Ureter (tissue), 1 donor: ENCODE results near the gene KCNAB1. TPM values are rescaled to one million over a fixed set of nuclear protein-coding genes. Genes with fewer than 3 reads are reported as not detected.

Experiments used
- DNase-seq: peaks from one replicate; pipeline ENCODE4 v3.0.0-alpha.2; 2020; ENCODE audit warnings: low spot score
- total RNA-seq: library from RNA; stranded (reverse); gene quantifications from one replicate; pipeline ENCODE4 v1.2.4, GENCODE V29; 2023
- donor health status: DM: yes; HTN: yes; CAD: no.

The KCNAB1 gene
- total RNA-seq, 1 donor from 2014 or later: 9.1 TPM

GRCh38 chr3:156317462-156318074, 197.2 kb downstream of the KCNAB1 start:
- DNase-seq: no peak

- no peak for DNase-seq
Observed at GRCh38 chr3:156321945-156322344, 201.6 kb downstream of the KCNAB1 start.

GRCh38 chr3:156323466-156323865, 203.1 kb downstream of the KCNAB1 start:
- DNase-seq: no peak

GRCh38 chr3:156330415-156330814, 210.0 kb downstream of the KCNAB1 start:
- no peak for DNase-seq

GRCh38 chr3:156332304-156332703, 211.9 kb downstream of the KCNAB1 start:
- DNase-seq: no peak

- DNase-seq: no peak
Observed at GRCh38 chr3:156334841-156335545, 214.6 kb downstream of the KCNAB1 start.

GRCh38 chr3:156339491-156339890, 219.1 kb downstream of the KCNAB1 start:
- no peak for DNase-seq

- no peak for DNase-seq
Observed at GRCh38 chr3:156341332-156341731, 221.0 kb downstream of the KCNAB1 start.

- no peak for DNase-seq
Observed at GRCh38 chr3:156341831-156342416, 221.5 kb downstream of the KCNAB1 start.

GRCh38 chr3:156344215-156344614, 223.8 kb downstream of the KCNAB1 start:
- no peak for DNase-seq

GRCh38 chr3:156349111-156349510, 228.7 kb downstream of the KCNAB1 start:
- no peak for DNase-seq

GRCh38 chr3:156349978-156350377, 229.6 kb downstream of the KCNAB1 start:
- DNase-seq: no peak

- DNase-seq: no peak
Observed at GRCh38 chr3:156350781-156351180, 230.4 kb downstream of the KCNAB1 start.

GRCh38 chr3:156351783-156352182, 231.4 kb downstream of the KCNAB1 start:
- DNase-seq: no peak

GRCh38 chr3:156352728-156353127, 232.3 kb downstream of the KCNAB1 start:
- DNase-seq: no peak

GRCh38 chr3:156353563-156353962, 233.2 kb downstream of the KCNAB1 start:
- no peak for DNase-seq

- DNase-seq: no peak
Observed at GRCh38 chr3:156356537-156357363, 236.4 kb downstream of the KCNAB1 start.

GRCh38 chr3:156358232-156358631, 237.9 kb downstream of the KCNAB1 start:
- DNase-seq: no peak

GRCh38 chr3:156359368-156359767, 239.0 kb downstream of the KCNAB1 start:
- DNase-seq: no peak

- DNase-seq: no peak
Observed at GRCh38 chr3:156360083-156360482, 239.7 kb downstream of the KCNAB1 start.

GRCh38 chr3:156360963-156361362, 240.6 kb downstream of the KCNAB1 start:
- DNase-seq: no peak

- no peak for DNase-seq
Observed at GRCh38 chr3:156366559-156366958, 246.2 kb downstream of the KCNAB1 start.
